Hepatocyte (in vitro differentiated cells): Measurements from ENCODE around the gene BAG5. TPM values are rescaled to one million over a fixed set of nuclear protein-coding genes. Genes with fewer than 3 reads are reported as not detected.

Source experiments
- DNase-seq: peaks from one replicate; pipeline ENCODE4 v3.0.0-alpha.2; 2016; ENCODE audit warnings: low spot score
- H2AFZ ChIP-seq: fragments of 200-600 bp; sonication (generic); 2 replicates; pipeline ENCODE4 v1.6.0; 2016; ENCODE audit warnings: antibody characterized with exemption, mild to moderate bottlenecking
- H3K27ac ChIP-seq: fragments of 200-600 bp; sonication (generic); 2 replicates; pipeline ENCODE4 v1.5.1; 2016; ENCODE audit warnings: mild to moderate bottlenecking
- H3K27me3 ChIP-seq: fragments of 200-600 bp; sonication (generic); 2 replicates; pipeline ENCODE4 v1.6.1; 2016
- H3K36me3 ChIP-seq: fragments of 200-600 bp; sonication (generic); replicated peaks from 2 replicates; pipeline ENCODE4 v1.5.1; 2016; ENCODE audit warnings: low read depth; ENCODE audit not compliant: insufficient read depth
- H3K4me1 ChIP-seq: fragments of 200-600 bp; sonication (generic); 2 replicates; pipeline ENCODE4 v1.5.1; 2016; ENCODE audit warnings: mild to moderate bottlenecking, moderate library complexity; ENCODE audit not compliant: insufficient read depth
- H3K4me2 ChIP-seq: fragments of 200-600 bp; sonication (generic); 2 replicates; pipeline ENCODE4 v1.6.0; 2016
- H3K4me3 ChIP-seq: fragments of 200-600 bp; sonication (generic); 2 replicates; pipeline ENCODE4 v1.5.1; 2016; ENCODE audit warnings: mild to moderate bottlenecking
- H3K79me2 ChIP-seq: fragments of 200-600 bp; sonication (generic); 2 replicates; pipeline ENCODE4 v1.6.0; 2017; ENCODE audit warnings: mild to moderate bottlenecking
- H3K9me2 ChIP-seq: fragments of 200-600 bp; sonication (generic); replicated peaks from 2 replicates; pipeline ENCODE4 v1.6.0; 2017; ENCODE audit warnings: mild to moderate bottlenecking; ENCODE audit not compliant: insufficient read depth
- H3K9me3 ChIP-seq: fragments of 200-600 bp; sonication (generic); 2 replicates; pipeline ENCODE4 v1.5.1; 2016; ENCODE audit warnings: low read depth, mild to moderate bottlenecking
- H4K20me1 ChIP-seq: fragments of 200-600 bp; sonication (generic); 2 replicates; pipeline ENCODE4 v1.6.0; 2016; ENCODE audit warnings: mild to moderate bottlenecking; ENCODE audit not compliant: insufficient read depth, poor library complexity, severe bottlenecking
- EZH2 ChIP-seq: fragments of 200-600 bp; sonication (generic); IDR thresholded peaks from 2 replicates; pipeline ENCODE4 v1.6.1; 2016; ENCODE audit warnings: antibody characterized with exemption, mild to moderate bottlenecking, borderline replicate concordance
- EZH2phosphoT487 ChIP-seq: fragments of 200-600 bp; sonication (generic); IDR thresholded peaks from one replicate; pipeline ENCODE4 v1.6.1; 2018; ENCODE audit warnings: antibody characterized with exemption, mild to moderate bottlenecking, low read depth, moderate library complexity; ENCODE audit not compliant: unreplicated experiment, severe bottlenecking
- WGBS: methylation state at CpG from one replicate; pipeline ENCODE4 v1.1.6; 2016; ENCODE audit warnings: low lambda C conversion rate; ENCODE audit errors: missing lambda C conversion rate; 5-methylcytosine and 5-hydroxymethylcytosine counted together
- polyA plus RNA-seq: library from polyadenylated mRNA; unstranded; fragments of >200 nt; fragmentation: Nextera tagmentation; extraction: Ambion mirVana; gene quantifications from 2 replicates; pipeline ENCODE4 v1.2.1, GENCODE V29; 2016
- total RNA-seq: library from RNA; depleted of rRNA; stranded (reverse); fragments of >200 nt; gene quantifications from 2 replicates; pipeline ENCODE4 v1.2.3, GENCODE V29; 2014
- TF ChIP-seq, protein P1 (sequence below): fragments of 200-600 bp; sonication (generic); IDR thresholded peaks from 2 replicates; pipeline ENCODE4 v1.5.1; 2016; ENCODE audit warnings: antibody characterized with exemption, mild to moderate bottlenecking; ENCODE audit not compliant: poor library complexity

The BAG5 gene
- total and polyA plus RNA-seq, 2 experiments from 2014 or later: 13.9 to 27.4 TPM

DNA sequence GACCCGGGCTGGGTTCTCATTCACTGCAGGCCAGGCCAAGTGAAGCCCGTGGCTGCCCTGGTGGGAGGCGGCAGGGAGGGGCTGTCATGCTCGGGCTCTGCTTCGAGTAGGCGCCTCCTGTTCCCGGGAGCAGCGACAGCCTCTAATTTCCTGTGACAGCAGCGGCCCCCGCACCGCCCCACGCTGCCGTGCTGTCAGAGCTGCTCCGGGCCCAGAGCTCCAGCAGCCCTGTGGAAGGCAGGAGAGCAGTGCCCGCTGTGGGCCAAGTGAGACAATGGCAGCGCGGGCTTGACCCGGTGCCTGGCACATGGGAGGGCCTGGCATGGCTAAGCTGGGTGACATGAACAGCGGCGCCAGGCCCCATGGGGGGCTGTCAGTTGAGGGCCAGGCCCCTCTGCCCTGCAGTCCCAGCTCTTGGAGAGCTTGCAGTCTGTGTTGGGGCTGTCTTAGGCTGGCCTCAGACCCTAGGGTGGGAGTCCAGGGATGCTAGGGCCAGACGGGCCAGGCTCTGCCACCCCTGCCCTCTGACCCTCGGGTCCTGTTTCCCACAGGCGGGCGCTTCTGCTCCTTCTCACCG lies 28.4 kb downstream of the BAG5 start:
- H3K4me2 ChIP-seq: no peak overlapping the region
- no peak for TF ChIP-seq EZH2phosphoT487
- no peak for TF ChIP-seq EZH2
- TF ChIP-seq, protein P1, sequence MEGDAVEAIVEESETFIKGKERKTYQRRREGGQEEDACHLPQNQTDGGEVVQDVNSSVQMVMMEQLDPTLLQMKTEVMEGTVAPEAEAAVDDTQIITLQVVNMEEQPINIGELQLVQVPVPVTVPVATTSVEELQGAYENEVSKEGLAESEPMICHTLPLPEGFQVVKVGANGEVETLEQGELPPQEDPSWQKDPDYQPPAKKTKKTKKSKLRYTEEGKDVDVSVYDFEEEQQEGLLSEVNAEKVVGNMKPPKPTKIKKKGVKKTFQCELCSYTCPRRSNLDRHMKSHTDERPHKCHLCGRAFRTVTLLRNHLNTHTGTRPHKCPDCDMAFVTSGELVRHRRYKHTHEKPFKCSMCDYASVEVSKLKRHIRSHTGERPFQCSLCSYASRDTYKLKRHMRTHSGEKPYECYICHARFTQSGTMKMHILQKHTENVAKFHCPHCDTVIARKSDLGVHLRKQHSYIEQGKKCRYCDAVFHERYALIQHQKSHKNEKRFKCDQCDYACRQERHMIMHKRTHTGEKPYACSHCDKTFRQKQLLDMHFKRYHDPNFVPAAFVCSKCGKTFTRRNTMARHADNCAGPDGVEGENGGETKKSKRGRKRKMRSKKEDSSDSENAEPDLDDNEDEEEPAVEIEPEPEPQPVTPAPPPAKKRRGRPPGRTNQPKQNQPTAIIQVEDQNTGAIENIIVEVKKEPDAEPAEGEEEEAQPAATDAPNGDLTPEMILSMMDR: no peak
- no peak overlapping the region for H3K4me3 ChIP-seq
- H3K9me2 ChIP-seq: no peaks in the 10 kb centered on the region
- H3K79me2 ChIP-seq: peaks cover 23% of the 10 kb centered on the region
- no peak overlapping the region for H2AFZ ChIP-seq
- H3K27ac ChIP-seq: no peak overlapping the region
- H3K27me3 ChIP-seq: no peaks in the 10 kb centered on the region
- H3K36me3 ChIP-seq: no peaks in the 10 kb centered on the region
- WGBS: 97% methylated on average over 25 of the region's 25 CpGs
- no peak for DNase-seq
- no peaks in the 10 kb centered on the region for H3K9me3 ChIP-seq
- H3K4me1 ChIP-seq: peaks cover 5% of the 10 kb centered on the region
- no peaks in the 10 kb centered on the region for H4K20me1 ChIP-seq

DNA sequence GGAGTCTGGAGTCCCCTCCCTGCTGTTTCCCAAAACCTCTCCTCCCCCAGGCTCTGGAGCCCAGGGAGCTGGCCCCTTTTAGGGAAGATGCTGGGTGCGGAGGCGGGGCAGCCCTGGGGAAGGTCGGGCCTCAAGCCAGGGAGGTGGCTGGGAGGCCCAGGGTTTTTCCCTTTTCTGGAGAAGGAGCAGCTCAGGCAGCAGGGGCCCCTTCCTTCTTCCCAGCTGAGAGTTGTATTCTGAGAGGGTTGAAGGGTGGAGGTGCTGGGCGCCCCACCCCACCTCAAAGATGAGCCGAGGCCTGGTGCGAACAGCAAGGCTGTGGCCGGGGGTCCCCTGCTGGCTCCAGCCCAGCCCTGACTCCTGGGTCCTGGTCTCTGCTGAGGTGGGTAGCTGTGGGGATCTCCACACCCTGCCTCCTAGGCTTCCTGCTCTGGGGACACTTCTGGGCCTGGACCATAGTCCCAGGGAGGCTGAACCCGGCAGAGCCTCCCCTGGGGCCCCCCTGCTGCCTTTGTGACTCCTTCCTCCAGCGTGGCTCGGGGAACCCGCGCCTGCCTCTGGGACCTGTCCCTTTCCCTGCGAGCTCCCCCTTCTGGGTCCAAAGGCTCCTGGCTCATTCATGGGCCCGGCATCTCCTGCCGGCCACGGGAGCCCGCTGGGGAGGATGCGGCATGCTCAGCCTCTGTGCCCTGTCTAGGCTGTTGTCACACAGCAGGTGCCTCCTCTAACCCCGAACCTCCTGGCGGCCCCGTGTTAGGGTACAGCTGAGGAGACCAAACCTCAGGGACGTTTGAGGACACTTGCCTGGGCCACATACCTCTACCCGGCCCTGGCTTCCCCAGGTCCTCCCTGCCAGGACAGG lies 29.1 kb downstream of the BAG5 start:
- peaks cover 27% of the 10 kb centered on the region for H3K79me2 ChIP-seq
- H3K4me1 ChIP-seq: peaks cover 9% of the 10 kb centered on the region
- H2AFZ ChIP-seq: no peak overlapping the region
- no peak overlapping the region for H3K4me3 ChIP-seq
- no peaks in the 10 kb centered on the region for H3K9me3 ChIP-seq
- H3K27me3 ChIP-seq: no peaks in the 10 kb centered on the region
- H4K20me1 ChIP-seq: no peaks in the 10 kb centered on the region
- H3K4me2 ChIP-seq: no peak overlapping the region
- TF ChIP-seq, protein P1: no peak
- TF ChIP-seq EZH2phosphoT487: no peak
- no peak for TF ChIP-seq EZH2
- H3K9me2 ChIP-seq: no peaks in the 10 kb centered on the region
- DNase-seq: no peak
- no peaks in the 10 kb centered on the region for H3K36me3 ChIP-seq
- WGBS: 91% methylated on average over 22 of the region's 23 CpGs
- H3K27ac ChIP-seq: no peak overlapping the region

DNA sequence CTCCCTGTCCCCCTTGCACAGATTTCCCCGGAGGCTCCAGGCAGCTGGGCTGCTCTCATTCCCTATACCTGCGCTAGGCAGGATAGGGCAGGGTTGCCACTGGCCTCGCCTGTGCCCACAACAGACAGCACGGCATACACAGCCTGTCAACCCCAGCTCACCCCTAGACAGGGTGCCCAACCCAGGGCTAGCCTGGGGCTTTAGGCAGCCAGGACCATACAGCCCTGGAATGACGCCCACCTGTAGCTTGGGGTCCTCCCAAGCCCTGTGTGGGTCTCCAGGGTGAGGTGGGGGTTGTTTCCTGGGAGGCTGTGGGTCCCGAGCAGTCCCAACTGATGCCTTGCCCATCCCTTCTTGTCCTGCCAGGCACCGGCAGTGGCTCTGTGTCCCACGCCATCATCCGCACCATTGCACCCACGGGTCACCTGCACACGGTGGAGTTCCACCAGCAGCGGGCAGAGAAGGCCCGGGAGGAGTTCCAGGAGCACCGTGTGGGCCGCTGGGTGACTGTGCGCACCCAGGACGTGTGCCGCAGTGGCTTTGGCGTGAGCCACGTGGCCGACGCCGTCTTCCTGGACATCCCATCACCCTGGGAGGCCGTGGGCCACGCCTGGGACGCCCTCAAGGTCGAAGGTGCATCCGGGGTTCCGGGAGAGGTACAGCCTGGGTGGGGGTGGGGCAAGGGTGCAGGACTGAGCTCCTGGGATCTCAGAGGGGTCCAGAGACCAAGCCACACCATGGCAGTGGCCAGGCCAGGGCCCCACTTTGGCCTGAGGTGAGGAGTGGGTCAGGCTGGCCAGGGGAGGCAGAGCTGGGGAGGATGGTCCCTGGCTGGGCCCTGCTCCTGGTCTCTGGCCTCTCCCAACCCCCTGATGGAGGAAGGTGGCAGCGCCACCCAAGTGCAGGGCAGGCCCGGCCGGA lies 30.0 kb downstream of the BAG5 start:
- Histone ChIP-seq H3K9me2 (no peaks in the 10 kb centered on the region), H3K27ac (no peak overlapping the region), H3K9me3 (no peaks in the 10 kb centered on the region), H3K4me3 (no peak overlapping the region), H3K4me1 (peaks cover 17% of the 10 kb centered on the region), H3K36me3 (no peaks in the 10 kb centered on the region), H3K27me3 (no peaks in the 10 kb centered on the region), H2AFZ (no peak overlapping the region), H3K79me2 (peaks cover 35% of the 10 kb centered on the region), H4K20me1 (no peaks in the 10 kb centered on the region), H3K4me2 (no peak overlapping the region)
- WGBS: 96% methylated on average over 31 of the region's 32 CpGs
- TF ChIP-seq EZH2phosphoT487: no peak
- no peak for TF ChIP-seq EZH2
- TF ChIP-seq, protein P1: no peak
- no peak for DNase-seq
